Left lung (tissue), 10 donors: ENCODE results near the gene NSRP1. TPM values are rescaled to one million over a fixed set of nuclear protein-coding genes. Genes with fewer than 3 reads are reported as not detected.
A peak's percentile ranks its signal among the peaks of the same experiment; 100 is the strongest.
"Not testable (repeated sequence)": the region's sequence is repeated elsewhere in the genome, so short reads cannot be mapped to it uniquely, and the experiment has no call there.

Experiments used
- ATAC-seq: fragments of 200-7000 bp; cut with Tn5 transposase; one replicate; pipeline ENCODE4 v1.9.1; 2020; ENCODE audit warnings: moderate library complexity
- DNase-seq, 4 donors: peaks; one replicate each; pipeline ENCODE4 v3.0.0-alpha.2; 2013 to 2020
- H3K27ac ChIP-seq, 2 donors: fragments of 200-600 bp; sonication (generic) in 1 of 2; one replicate each; pipeline versions ENCODE4 v1.5.0 to v1.8.0; 2020 to 2021
- H3K27me3 ChIP-seq, 2 donors: fragments of 200-600 bp; sonication (generic) in 1 of 2; one replicate each; pipeline versions ENCODE4 v1.5.0 to v1.8.0; 2020 to 2021
- H3K36me3 ChIP-seq, 2 donors: fragments of 200-600 bp; sonication (generic) in 1 of 2; one replicate each; pipeline versions ENCODE4 v1.5.0 to v1.8.0; 2020 to 2021
- H3K4me1 ChIP-seq, 2 donors: fragments of 200-600 bp; one replicate each; pipeline ENCODE4 v1.8.0; 2021
- H3K4me3 ChIP-seq, 2 donors: fragments of 200-600 bp; sonication (generic) in 1 of 2; one replicate each; pipeline versions ENCODE4 v1.5.0 to v1.8.0; 2020 to 2021; ENCODE audit warnings: mild to moderate bottlenecking in 1 of 2
- H3K9me3 ChIP-seq, 2 donors: fragments of 200-600 bp; sonication (generic) in 1 of 2; one replicate each; pipeline versions ENCODE4 v1.5.0 to v1.8.0; 2020 to 2021
- CTCF ChIP-seq, 2 donors: fragments of 200-600 bp; sonication (generic) in 1 of 2; IDR thresholded peaks; one replicate each; pipeline versions ENCODE4 v1.5.0 to v1.8.0; 2021; ENCODE audit warnings: antibody characterized with exemption in 2 of 2
- intact Hi-C, 2 donors: fragments of 100-400 bp; cut with DNase I; formaldehyde crosslinking; loops; one replicate each; pipeline versions ENCODE4 v1.11.2 to v1.14.2; 2022
- polyA plus RNA-seq, 6 donors: library from polyadenylated mRNA; unstranded; fragments of 120-200 nt; gene quantifications; one replicate each; pipeline ENCODE4 v1.2.1, GENCODE V29; 2013; ENCODE audit not compliant: insufficient read length in 6 of 6
- total RNA-seq, 2 donors: library from RNA; stranded (reverse); fragmentation: NEBNext Ultra II Directional; extraction: Animal tissue kit (Norgen Biotek cat#: 25700); gene quantifications; one replicate each; pipeline ENCODE4 v1.2.1, GENCODE V29; 2021
- donor health status: DM: no; HTN: yes; CAD: no.
- donor health status: DM: no; HTN: no; CAD: no.

NSRP1 gene
- total and polyA plus RNA-seq, 8 donors = 17.7 to 42.8 (median 38.9) TPM

GRCh38 chr17:30117675-30118081, 1.1 kb downstream of the NSRP1 start:
- intact Hi-C loops = no loop called here
- peak in 2 of 4 donors; percentile 33 to 40 for DNase-seq
- no peak for ATAC-seq

GRCh38 chr17:30118635-30119034, 2.0 kb downstream of the NSRP1 start:
- peaks cover 0 to 39% of the 10 kb centered on the region in 2 donors for H3K36me3 ChIP-seq
- DNase-seq, H3K27me3 ChIP-seq, ATAC-seq, intact Hi-C loops, H3K9me3 ChIP-seq, H3K27ac ChIP-seq, H3K4me3 ChIP-seq: not testable (repeated sequence)
- H3K4me1 ChIP-seq = peaks cover 11 to 51% of the 10 kb centered on the region in 2 donors

More at GRCh38 chr17:30117675-30118081, 1.1 kb downstream of the NSRP1 start:
- Histone ChIP-seq H3K27me3 (no peaks in the 10 kb centered on the region), H3K9me3 (no peaks in the 10 kb centered on the region), H3K4me3 (peak overlapping the region; percentile 70 to 75), H3K27ac (peak overlapping the region; percentile 98 to 99), H3K4me1 (peaks cover 11 to 44% of the 10 kb centered on the region in 2 donors), H3K36me3 (peaks cover 0 to 34% of the 10 kb centered on the region in 2 donors)
- TF ChIP-seq CTCF (IDR thresholded peaks at IDR 0.05) = no peak

GRCh38 chr17:30124273-30124796, 7.7 kb downstream of the NSRP1 start:
- no peak overlapping the region for H3K4me3 ChIP-seq
- intact Hi-C loops = loop anchor here in 1 of 2 donors (10.0 kb wide), 1 partner anchor 150 kb away; no protein-coding TSS in a partner anchor
- H3K9me3 ChIP-seq = no peaks in the 10 kb centered on the region
- DNase-seq = no peak
- peaks cover 0 to 58% of the 10 kb centered on the region in 2 donors for H3K36me3 ChIP-seq
- H3K4me1 ChIP-seq = peaks cover 0 to 55% of the 10 kb centered on the region in 2 donors
- H3K27me3 ChIP-seq = no peaks in the 10 kb centered on the region
- no peak overlapping the region for H3K27ac ChIP-seq
- no peak for ATAC-seq
- TF ChIP-seq CTCF (IDR thresholded peaks at IDR 0.05) = no peak

- H3K36me3 ChIP-seq = peaks cover 0 to 69% of the 10 kb centered on the region in 2 donors
- DNase-seq (no peak), ATAC-seq (no peak)
- intact Hi-C loops = no loop called here
- H3K9me3 ChIP-seq = no peaks in the 10 kb centered on the region
- H3K27ac ChIP-seq = no peak overlapping the region
- H3K4me3 ChIP-seq = no peak overlapping the region
- no peaks in the 10 kb centered on the region for H3K27me3 ChIP-seq
- TF ChIP-seq CTCF (IDR thresholded peaks at IDR 0.05) = no peak
- peaks cover 0 to 12% of the 10 kb centered on the region in 2 donors for H3K4me1 ChIP-seq
Measured at GRCh38 chr17:30130121-30130520, 13.5 kb downstream of the NSRP1 start.

GRCh38 chr17:30132615-30133014, 16.0 kb downstream of the NSRP1 start:
- H3K27ac ChIP-seq = no peak overlapping the region
- H3K27me3 ChIP-seq = no peaks in the 10 kb centered on the region
- peak in 1 of 4 donors; percentile 8 for DNase-seq
- H3K4me3 ChIP-seq = no peak overlapping the region
- intact Hi-C loops = no loop called here
- ATAC-seq = no peak
- H3K9me3 ChIP-seq = no peaks in the 10 kb centered on the region
- peaks cover 0 to 70% of the 10 kb centered on the region in 2 donors for H3K36me3 ChIP-seq
- TF ChIP-seq CTCF (IDR thresholded peaks at IDR 0.05) = no peak
- H3K4me1 ChIP-seq = no peaks in the 10 kb centered on the region

GRCh38 chr17:30133197-30133596, 16.6 kb downstream of the NSRP1 start:
- Histone ChIP-seq H3K27me3 (no peaks in the 10 kb centered on the region), H3K36me3 (peaks cover 0 to 64% of the 10 kb centered on the region in 2 donors), H3K4me1 (no peaks in the 10 kb centered on the region), H3K4me3 (no peak overlapping the region), H3K27ac (no peak overlapping the region), H3K9me3 (no peaks in the 10 kb centered on the region)
- ATAC-seq (no peak), DNase-seq (no peak)
- no peak for TF ChIP-seq CTCF (IDR thresholded peaks at IDR 0.05)
- intact Hi-C loops = no loop called here
